Measurements from ENCODE around the gene CCDC92B. TPM values are rescaled to one million over a fixed set of nuclear protein-coding genes. Genes with fewer than 3 reads are reported as not detected.

CCDC92B gene
- total and polyA plus RNA-seq, 10 of the 15 experiments (the other 5 are each of a cell fraction or from before 2014, with no cell fraction given): not detected

DNA sequence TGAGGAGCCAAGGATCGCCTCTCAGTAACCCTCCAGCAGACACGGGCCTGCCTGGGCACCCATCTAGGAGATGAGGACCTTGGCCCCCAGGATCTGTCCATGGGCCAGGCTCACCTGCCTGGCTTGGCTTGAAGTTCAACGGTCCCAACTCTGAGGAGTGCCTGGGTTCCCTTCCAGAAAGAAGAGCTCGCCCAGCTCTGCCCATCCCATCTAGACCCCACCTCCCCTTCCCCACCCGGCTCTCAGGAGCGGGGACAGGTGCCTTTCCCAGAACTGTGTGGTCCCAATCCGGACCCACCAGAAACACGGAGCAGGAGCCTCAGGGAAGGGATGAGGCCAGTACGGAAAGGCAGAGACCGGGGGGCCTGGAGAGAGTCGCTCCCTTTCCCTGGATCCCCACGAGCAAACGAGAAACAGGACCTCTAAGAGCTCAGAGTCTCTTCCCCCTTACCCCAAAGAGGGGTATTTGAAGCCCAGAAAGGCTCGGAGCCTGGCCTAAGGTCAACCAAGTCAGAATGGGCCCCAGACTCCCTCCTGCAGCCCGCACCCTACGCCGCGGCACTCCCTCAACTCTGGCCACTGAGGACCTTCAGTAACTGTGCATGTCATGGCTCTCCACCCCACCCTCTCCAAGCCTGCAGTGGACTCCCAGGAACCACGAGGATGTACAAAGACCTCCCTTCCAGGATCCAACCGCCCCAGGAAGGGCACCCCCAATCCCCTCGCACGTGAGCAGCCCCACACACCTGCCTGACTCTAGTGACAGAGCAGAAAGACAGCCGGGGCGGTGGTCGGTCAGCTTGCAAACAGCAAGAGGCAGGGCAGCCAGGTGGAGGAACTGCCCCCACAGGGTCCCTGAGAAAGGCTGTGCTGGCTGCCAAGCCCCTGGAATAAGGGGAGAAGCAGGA is 43.3 kb downstream of the CCDC92B start (continued):
- TF ChIP-seq EZH2 (IDR thresholded peaks at IDR 0.05; ENCODE audit: borderline replicate concordance, control insufficient read depth, low read depth, low read length) (no peak), ASH2L (IDR thresholded peaks at IDR 0.05; ENCODE audit: borderline replicate concordance, low read depth) (no peak), CBFB (IDR thresholded peaks at IDR 0.05; ENCODE audit: low read depth) (no peak), RBBP5 (conservative IDR thresholded peaks at IDR 0.05) (no peak)
- TF ChIP-seq, protein P1, sequence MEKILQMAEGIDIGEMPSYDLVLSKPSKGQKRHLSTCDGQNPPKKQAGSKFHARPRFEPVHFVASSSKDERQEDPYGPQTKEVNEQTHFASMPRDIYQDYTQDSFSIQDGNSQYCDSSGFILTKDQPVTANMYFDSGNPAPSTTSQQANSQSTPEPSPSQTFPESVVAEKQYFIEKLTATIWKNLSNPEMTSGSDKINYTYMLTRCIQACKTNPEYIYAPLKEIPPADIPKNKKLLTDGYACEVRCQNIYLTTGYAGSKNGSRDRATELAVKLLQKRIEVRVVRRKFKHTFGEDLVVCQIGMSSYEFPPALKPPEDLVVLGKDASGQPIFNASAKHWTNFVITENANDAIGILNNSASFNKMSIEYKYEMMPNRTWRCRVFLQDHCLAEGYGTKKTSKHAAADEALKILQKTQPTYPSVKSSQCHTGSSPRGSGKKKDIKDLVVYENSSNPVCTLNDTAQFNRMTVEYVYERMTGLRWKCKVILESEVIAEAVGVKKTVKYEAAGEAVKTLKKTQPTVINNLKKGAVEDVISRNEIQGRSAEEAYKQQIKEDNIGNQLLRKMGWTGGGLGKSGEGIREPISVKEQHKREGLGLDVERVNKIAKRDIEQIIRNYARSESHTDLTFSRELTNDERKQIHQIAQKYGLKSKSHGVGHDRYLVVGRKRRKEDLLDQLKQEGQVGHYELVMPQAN (conservative IDR thresholded peaks at IDR 0.05): no peak

DNA sequence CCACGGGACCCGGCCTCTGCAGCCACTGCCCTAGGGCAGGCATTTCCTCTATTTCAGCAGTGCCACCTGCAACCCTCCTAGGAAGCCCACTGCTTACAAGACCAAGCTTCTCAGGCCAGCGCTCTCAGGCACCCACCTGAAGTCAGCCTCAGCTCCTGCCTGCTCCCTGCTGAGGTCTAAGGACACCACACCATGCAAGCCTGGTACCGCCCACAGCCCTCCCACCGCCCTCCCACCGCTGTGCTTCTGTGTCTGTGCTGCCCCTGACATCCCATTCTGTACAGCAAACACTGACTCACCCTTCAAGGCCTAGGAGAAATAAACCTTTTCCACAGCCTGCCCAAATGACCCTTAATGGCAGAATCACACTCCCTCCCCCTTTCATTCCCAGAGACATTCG is 44.2 kb downstream of the CCDC92B start:
- peaks cover 8% of the 10 kb centered on the region; the same call in 1 of the 2 replicates for H4K20me1 ChIP-seq (ENCODE audit: control insufficient read depth, insufficient read depth)
- ATAC-seq (no peak), FAIRE-seq (no peak), DNase-seq (ENCODE audit: low read depth, low spot score) (no peak)
- peaks cover 9 to 46% of the 10 kb centered on the region in 2 experiments; a peak in 3 of 4 replicates for H3K36me3 ChIP-seq (ENCODE audit: control insufficient read depth in 2 of 2, insufficient read depth in 2 of 2, low read length in 1 of 2)
- H3K9ac ChIP-seq (ENCODE audit: control insufficient read depth, insufficient read depth, low read length): no peak overlapping the region
- ChIA-PET POLR2A (no interaction called here), SMC1A (ENCODE audit: uncharacterized antibody, unreplicated experiment) (no interaction called here), CTCF (interaction anchor here (0.6 to 1.0 kb wide), 2 partner anchors 102 to 289 kb away, joined by 3 to 4 read pairs; no protein-coding TSS in a partner anchor), RAD21 (ENCODE audit: unreplicated experiment) (no interaction called here)
- TF ChIP-seq SMAD1 (IDR thresholded peaks at IDR 0.05; ENCODE audit: low read depth, partially characterized antibody) (no peak), POLR2A (IDR thresholded peaks at IDR 0.05; ENCODE audit: low read depth, low read length) (0 out of 2 replicates have a peak, but pooled peaks have one; percentile 13)
- H3K9me3 ChIP-seq (replicated peaks; ENCODE audit: control insufficient read depth, insufficient read depth, low read length): no peaks in the 10 kb centered on the region
- 75% methylated on average over 7 of the region's 7 CpGs for WGBS (ENCODE audit: insufficient coverage, insufficient replicate concordance, low lambda C conversion rate, missing lambda C conversion rate)
- H3K27ac ChIP-seq (ENCODE audit: control insufficient read depth, insufficient read depth): no peak overlapping the region
- H3K79me2 ChIP-seq (ENCODE audit: control insufficient read depth, insufficient read depth, low read length): peaks cover 52% of the 10 kb centered on the region
- intact Hi-C loops (cut with micrococcal nuclease; ENCODE audit: unreplicated experiment): no loop called here
- H3K4me3 ChIP-seq: no peak overlapping the region
- BruUV-seq (replicated peaks): no TSS peak
- H3K4me2 ChIP-seq (ENCODE audit: control insufficient read depth, insufficient read depth): no peak overlapping the region
- in situ Hi-C loops (cut with MboI): no loop called here
- no peaks in the 10 kb centered on the region for H3K27me3 ChIP-seq (replicated peaks in 1 of 2; ENCODE audit: control insufficient read depth in 2 of 2, insufficient read depth in 2 of 2, low read length in 1 of 2)
- H2AFZ ChIP-seq (ENCODE audit: control insufficient read depth, low read depth, low read length): no peak overlapping the region
- peaks cover 17% of the 10 kb centered on the region for H3K4me1 ChIP-seq (ENCODE audit: control insufficient read depth, insufficient read depth, low read length)

Measured in GM12878 (cell line).